Fibroblast of skin of scalp (primary cell): ENCODE measurements around the gene CA10.

Experiments used
- DNase-seq: peaks from one replicate; pipeline ENCODE4 v3.0.0-alpha.2; 2013

CA10 gene

GRCh38 chr17:51857052-51857597 lies 301.4 kb downstream of the CA10 start:
- no peak for DNase-seq

- no peak for DNase-seq
Observed at GRCh38 chr17:51855806-51856205, 302.7 kb downstream of the CA10 start.

- DNase-seq = no peak
Observed at GRCh38 chr17:51853857-51854256, 304.7 kb downstream of the CA10 start.

- no peak for DNase-seq
Observed at GRCh38 chr17:51852603-51853002, 305.9 kb downstream of the CA10 start.

GRCh38 chr17:51850201-51850600 lies 308.3 kb downstream of the CA10 start:
- DNase-seq = no peak

GRCh38 chr17:51848451-51848850 lies 310.1 kb downstream of the CA10 start:
- DNase-seq = no peak

GRCh38 chr17:51846566-51846965 lies 311.9 kb downstream of the CA10 start:
- no peak for DNase-seq

GRCh38 chr17:51845776-51846175 lies 312.7 kb downstream of the CA10 start:
- DNase-seq = no peak

- DNase-seq = no peak
Observed at GRCh38 chr17:51842763-51843162, 315.8 kb downstream of the CA10 start.

GRCh38 chr17:51841669-51842068 lies 316.8 kb downstream of the CA10 start:
- DNase-seq = no peak

- no peak for DNase-seq
Observed at GRCh38 chr17:51840688-51841087, 317.8 kb downstream of the CA10 start.

GRCh38 chr17:51833620-51834019 lies 324.9 kb downstream of the CA10 start:
- DNase-seq = no peak

- no peak for DNase-seq
Observed at GRCh38 chr17:51833045-51833444, 325.5 kb downstream of the CA10 start.

GRCh38 chr17:51830886-51831285 lies 327.6 kb downstream of the CA10 start:
- no peak for DNase-seq

- DNase-seq = no peak
Observed at GRCh38 chr17:51830451-51830850, 328.1 kb downstream of the CA10 start.

- no peak for DNase-seq
Observed at GRCh38 chr17:51828901-51829300, 329.6 kb downstream of the CA10 start.

- DNase-seq = no peak
Observed at GRCh38 chr17:51827140-51827539, 331.4 kb downstream of the CA10 start.

- DNase-seq = no peak
Observed at GRCh38 chr17:51820766-51821165, 337.7 kb downstream of the CA10 start.

GRCh38 chr17:51820252-51820651 lies 338.3 kb downstream of the CA10 start:
- no peak for DNase-seq

GRCh38 chr17:51819341-51820219 lies 338.9 kb downstream of the CA10 start:
- no peak for DNase-seq

- no peak for DNase-seq
Observed at GRCh38 chr17:51818777-51819176, 339.7 kb downstream of the CA10 start.

GRCh38 chr17:51817955-51818354 lies 340.6 kb downstream of the CA10 start:
- no peak for DNase-seq

- no peak for DNase-seq
Observed at GRCh38 chr17:51817117-51817516, 341.4 kb downstream of the CA10 start.

- no peak for DNase-seq
Observed at GRCh38 chr17:51815097-51815496, 343.4 kb downstream of the CA10 start.
